Fibroblast of the aortic adventitia (primary cell): ENCODE measurements around the gene PHOSPHO2. TPM values are rescaled to one million over a fixed set of nuclear protein-coding genes. Genes with fewer than 3 reads are reported as not detected.

Experiments used
- DNase-seq: peaks from one replicate; pipeline ENCODE4 v3.0.0-alpha.2; 2010; ENCODE audit warnings: low read depth
- H3K4me3 ChIP-seq: 2 replicates; pipeline ENCODE4 v1.5.1; 2011; ENCODE audit warnings: low read depth, mild to moderate bottlenecking, control low read depth, low read length, moderate library complexity
- total RNA-seq: library from RNA; depleted of rRNA; stranded (reverse); fragments of >200 nt; gene quantifications from 2 replicates; pipeline ENCODE4 v1.2.3, GENCODE V29; 2012; ENCODE audit warnings: low replicate concordance
- TF ChIP-seq, protein P1 (sequence below): IDR thresholded peaks from 2 replicates; pipeline ENCODE4 v1.5.1; 2011; ENCODE audit warnings: mild to moderate bottlenecking, low read length, control low read depth, inconsistent platforms; ENCODE audit not compliant: insufficient read depth

PHOSPHO2 gene
- total RNA-seq, 1 donor, result 5.2 TPM

DNA sequence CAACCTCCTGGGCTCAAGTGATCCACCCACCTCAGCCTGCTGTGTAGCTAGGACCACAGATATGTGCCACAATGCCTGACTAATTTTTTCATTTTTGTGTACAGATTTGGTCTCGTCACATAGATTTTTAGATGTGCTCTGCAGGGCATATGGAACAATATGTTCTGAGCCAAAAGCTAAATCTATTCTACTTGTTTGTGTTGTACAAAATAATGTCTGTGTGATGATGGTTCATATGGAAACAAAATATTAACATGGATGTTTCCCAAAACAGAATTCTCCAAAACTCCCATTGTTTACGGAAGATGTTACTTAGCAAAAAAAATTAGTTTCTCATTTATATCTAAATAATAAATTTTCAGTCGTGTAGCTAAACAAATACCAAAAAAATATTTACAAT, 26.7 kb downstream of the PHOSPHO2 start:
- TF ChIP-seq, protein P1, sequence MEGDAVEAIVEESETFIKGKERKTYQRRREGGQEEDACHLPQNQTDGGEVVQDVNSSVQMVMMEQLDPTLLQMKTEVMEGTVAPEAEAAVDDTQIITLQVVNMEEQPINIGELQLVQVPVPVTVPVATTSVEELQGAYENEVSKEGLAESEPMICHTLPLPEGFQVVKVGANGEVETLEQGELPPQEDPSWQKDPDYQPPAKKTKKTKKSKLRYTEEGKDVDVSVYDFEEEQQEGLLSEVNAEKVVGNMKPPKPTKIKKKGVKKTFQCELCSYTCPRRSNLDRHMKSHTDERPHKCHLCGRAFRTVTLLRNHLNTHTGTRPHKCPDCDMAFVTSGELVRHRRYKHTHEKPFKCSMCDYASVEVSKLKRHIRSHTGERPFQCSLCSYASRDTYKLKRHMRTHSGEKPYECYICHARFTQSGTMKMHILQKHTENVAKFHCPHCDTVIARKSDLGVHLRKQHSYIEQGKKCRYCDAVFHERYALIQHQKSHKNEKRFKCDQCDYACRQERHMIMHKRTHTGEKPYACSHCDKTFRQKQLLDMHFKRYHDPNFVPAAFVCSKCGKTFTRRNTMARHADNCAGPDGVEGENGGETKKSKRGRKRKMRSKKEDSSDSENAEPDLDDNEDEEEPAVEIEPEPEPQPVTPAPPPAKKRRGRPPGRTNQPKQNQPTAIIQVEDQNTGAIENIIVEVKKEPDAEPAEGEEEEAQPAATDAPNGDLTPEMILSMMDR, result no peak
- H3K4me3 ChIP-seq, result no peak overlapping the region

DNA sequence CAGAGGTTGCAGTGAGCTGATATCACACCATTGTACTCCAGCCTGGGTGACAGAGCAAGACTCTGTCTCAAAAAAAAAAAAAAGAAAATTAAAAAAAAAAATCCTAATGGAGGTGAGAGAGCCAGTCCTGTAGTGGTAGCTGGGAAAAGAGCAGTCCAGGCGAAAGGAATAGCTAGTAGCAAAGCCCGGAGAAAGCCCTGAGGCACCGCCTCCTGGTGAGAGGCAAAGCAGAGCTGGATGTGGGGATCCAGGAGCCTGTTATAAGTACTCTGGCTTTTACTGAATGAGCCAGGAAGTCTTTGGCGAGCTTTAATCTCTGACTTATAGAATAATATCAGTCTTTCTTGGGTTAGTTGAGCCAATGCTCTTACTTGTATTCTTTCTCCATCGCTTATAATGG, 32.8 kb downstream of the PHOSPHO2 start:
- TF ChIP-seq, protein P1, result no peak
- H3K4me3 ChIP-seq, result no peak overlapping the region
- no peak for DNase-seq

More for the DNA sequence above, 26.7 kb downstream of the PHOSPHO2 start:
- no peak for DNase-seq

DNA sequence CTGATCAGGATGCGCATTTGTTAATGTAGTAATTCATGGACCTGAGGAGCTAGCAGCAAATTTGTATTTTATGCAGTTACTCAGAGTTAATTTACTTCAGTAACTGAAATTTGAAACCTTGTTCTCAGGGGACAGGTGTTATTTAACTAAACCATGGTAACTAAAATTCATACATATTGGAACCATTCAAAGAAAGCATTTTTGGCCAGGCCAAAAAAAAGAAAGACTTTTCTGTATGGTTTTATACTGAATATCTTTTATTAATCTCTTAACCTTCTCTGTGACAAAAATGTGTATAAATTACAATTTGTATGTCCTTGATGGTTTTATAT, 35.0 kb downstream of the PHOSPHO2 start:
- TF ChIP-seq, protein P1, result no peak
- H3K4me3 ChIP-seq, result no peak overlapping the region
- no peak for DNase-seq

DNA sequence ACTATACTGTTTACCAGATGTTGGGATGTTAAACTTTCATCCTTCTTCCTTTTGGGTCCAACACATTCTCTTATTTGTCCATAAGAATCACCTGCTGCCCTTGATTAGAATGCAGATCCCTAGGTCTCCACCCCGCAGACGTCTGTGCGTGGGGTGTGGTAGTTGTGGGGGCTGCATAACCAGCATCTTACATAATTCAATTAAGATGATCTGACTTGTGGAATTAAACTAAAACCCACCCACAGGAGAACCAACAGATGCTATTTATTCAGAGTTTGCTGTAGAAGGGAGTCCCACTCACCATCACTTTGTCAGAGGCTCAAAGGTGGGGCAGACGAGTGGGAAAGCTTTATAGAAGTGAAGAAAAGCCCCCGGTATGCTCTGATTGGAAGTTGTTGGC, 37.8 kb downstream of the PHOSPHO2 start:
- TF ChIP-seq, protein P1, result no peak

DNA sequence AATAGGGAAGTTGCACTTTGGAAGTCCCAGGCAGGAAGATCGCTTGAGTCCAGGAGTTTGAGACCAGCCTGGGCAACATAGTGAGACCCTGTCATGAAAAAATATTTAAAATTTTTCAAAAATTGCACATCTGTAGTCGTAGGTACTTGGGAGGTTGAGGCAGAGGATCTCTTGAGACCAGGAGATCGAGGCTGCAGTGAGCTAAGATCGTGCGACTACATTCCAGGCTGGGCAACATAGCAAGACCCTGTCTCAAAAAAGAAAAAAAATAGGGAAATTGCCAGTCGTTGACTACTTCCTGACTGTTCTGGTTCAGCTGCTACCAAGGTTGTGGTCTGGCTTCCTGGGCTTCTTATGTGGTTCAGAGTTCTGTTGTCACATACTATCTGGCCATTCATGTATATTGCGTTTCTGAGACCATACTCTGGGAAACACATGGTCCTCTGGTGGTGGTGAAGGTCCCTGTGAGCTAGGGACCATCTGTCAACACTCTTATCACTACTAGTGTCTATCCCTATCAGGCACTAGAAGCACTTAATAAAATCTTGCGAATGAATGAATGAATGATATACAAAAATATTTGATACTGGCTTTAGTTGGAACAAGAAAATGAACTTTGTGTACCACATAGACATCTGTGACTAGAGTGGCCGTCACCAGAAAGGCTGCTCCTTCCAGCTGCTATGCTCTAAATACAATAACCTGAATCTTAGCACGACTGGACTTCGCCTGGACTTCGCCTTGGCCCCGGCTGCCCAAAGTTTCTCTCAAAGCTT, 38.5 kb downstream of the PHOSPHO2 start:
- DNase-seq, result no peak
- TF ChIP-seq, protein P1, result no peak
- peak overlapping the region; percentile 66 for H3K4me3 ChIP-seq

More for the DNA sequence above, 37.8 kb downstream of the PHOSPHO2 start:
- DNase-seq, result no peak
- H3K4me3 ChIP-seq, result no peak overlapping the region

DNA sequence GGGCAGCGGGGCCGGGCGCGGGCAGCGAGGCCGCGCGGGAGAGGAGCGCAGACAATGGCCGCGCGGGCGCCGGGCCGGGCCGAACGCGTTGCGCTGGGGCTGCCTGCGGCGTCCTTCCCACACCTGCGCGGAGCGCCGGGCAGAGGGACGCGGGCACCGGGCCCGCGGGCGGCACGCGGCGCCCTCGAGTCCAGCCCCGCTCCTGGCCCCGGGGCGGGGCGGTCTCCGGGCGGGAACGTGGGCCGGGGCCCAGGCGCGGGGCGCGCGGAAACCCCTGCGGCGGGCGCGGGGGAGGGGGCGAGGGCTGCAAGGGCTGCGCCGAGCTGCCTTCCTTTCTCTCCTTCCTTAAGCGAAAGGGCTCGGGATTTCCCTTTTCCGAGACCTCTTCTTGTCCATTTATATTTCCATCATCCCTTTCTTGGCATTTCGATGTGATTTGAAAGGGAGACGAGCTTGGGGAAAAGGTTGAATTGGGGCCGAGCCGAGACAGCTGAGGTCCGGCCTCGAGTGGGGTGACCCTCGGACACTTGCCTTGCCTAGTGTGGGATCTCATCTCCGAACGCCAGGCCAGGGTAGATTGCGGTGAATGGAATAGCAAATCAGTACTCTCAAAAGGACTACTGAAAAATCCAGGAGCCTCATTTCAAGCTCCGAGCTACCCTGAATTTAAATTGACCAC, 40.0 kb downstream of the PHOSPHO2 start:
- TF ChIP-seq, protein P1, result no peak
- H3K4me3 ChIP-seq, result peak overlapping the region; percentile 66
- DNase-seq, result no peak

DNA sequence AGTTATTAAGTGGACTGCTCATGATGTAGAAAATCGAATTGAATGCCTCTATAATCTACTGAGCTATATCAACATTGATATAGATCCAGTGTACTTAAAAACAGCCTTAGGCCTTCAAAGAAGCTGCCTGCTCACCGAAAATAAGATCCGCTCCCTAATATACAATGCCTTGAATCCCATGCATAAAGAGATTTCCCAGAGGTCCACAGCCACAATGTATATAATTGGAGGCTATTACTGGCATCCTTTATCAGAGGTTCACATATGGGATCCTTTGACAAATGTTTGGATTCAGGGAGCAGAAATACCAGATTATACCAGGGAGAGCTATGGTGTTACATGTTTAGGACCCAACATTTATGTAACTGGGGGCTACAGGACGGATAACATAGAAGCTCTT, 41.4 kb downstream of the PHOSPHO2 start:
- H3K4me3 ChIP-seq, result no peak overlapping the region
- TF ChIP-seq, protein P1, result no peak
- no peak for DNase-seq
